K562 (cell line): ENCODE data around the gene ZNHIT1. TPM values are rescaled to one million over a fixed set of nuclear protein-coding genes. Genes with fewer than 3 reads are reported as not detected.

Experiments
- ATAC-seq: fragments of 200-7000 bp; cut with Tn5 transposase; 3 replicates; pipeline ENCODE4 v1.9.1; 2020; ENCODE audit warnings: moderate library complexity
- Bru-seq: library from RNA; stranded (reverse); fragments of 400-500 nt; gene quantifications from one replicate; lab custom pipeline; 2021; lab: Mats Ljungman, UMichigan
- BruChase-seq, 2 experiments: library from RNA; stranded (reverse); fragments of 400-500 nt; gene quantifications; one replicate each; lab custom pipeline; 2021; lab: Mats Ljungman, UMichigan
- BruUV-seq: library from RNA; stranded (reverse); fragments of 400-500 nt; replicated peaks from 2 replicates; lab custom pipeline; 2021; lab: Mats Ljungman, UMichigan
- CTCF ChIA-PET: fragments of 300-600 bp; formaldehyde crosslinking; extraction: SDS; loops from one replicate; lab custom pipeline; 2021; ENCODE audit warnings: low intra/inter-chr PET ratio; lab: Yijun Ruan, JAX
- POLR2A ChIA-PET: fragments of 300-600, 350-650 bp; sonication (Branson Sonifier 250); formaldehyde crosslinking; extraction: SDS; loops from one replicate; lab custom pipeline; 2021; ENCODE audit warnings: antibody characterized with exemption, inconsistent platforms; lab: Yijun Ruan, JAX
- DNase-seq, 4 experiments: peaks; one replicate each; pipeline versions ENCODE4 v3.0.0 to v3.0.0-alpha.2; 2011 to 2018; ENCODE audit warnings: low spot score in 3 of 4, mixed read lengths in 3 of 4; ENCODE audit errors: extremely low read depth in 1 of 4
- FAIRE-seq: peaks from 2 replicates; lab custom pipeline; 2011; peaks lifted over from hg19 to GRCh38; lab: Jason Lieb, UNC
- H2AFZ ChIP-seq: 2 replicates; pipeline ENCODE4 v1.6.0; 2011; ENCODE audit warnings: low read depth, low read length, control low read depth, inconsistent platforms
- H3K27ac ChIP-seq: fragments of 200-600 bp; 3 replicates; pipeline ENCODE4 v1.8.0; 2011; ENCODE audit warnings: low read depth, mild to moderate bottlenecking, control low read depth, inconsistent platforms, low read length, moderate library complexity, mixed read lengths; ENCODE audit errors: extremely low read depth
- H3K27me3 ChIP-seq, 2 experiments: fragments of 300-600 bp in 1 of 2; 2 replicates in 1 of 2; 3 replicates in 1 of 2; pipeline versions ENCODE4 v1.6.0 to v1.8.0; 2011; ENCODE audit warnings: inconsistent platforms in 2 of 2, low read length in 2 of 2, mild to moderate bottlenecking in 1 of 2, mixed read lengths in 1 of 2, moderate library complexity in 1 of 2; ENCODE audit not compliant: control insufficient read depth in 2 of 2, insufficient read depth in 2 of 2
- H3K36me3 ChIP-seq: fragments of 300-600 bp; 3 replicates; pipeline ENCODE4 v1.8.0; 2011; ENCODE audit warnings: mild to moderate bottlenecking, low read length, inconsistent platforms; ENCODE audit not compliant: control insufficient read depth, insufficient read depth
- H3K4me1 ChIP-seq, 2 experiments: fragments of 200-600 bp in 1 of 2; replicated peaks in 1 of 2; 2 replicates in 1 of 2; 3 replicates in 1 of 2; pipeline versions ENCODE4 v1.5.1 to v1.8.0; 2011; ENCODE audit warnings: inconsistent platforms in 2 of 2, low read length in 2 of 2, mild to moderate bottlenecking in 1 of 2, mixed read lengths in 1 of 2, moderate library complexity in 1 of 2; ENCODE audit not compliant: control insufficient read depth in 2 of 2, insufficient read depth in 2 of 2
- H3K4me2 ChIP-seq: 2 replicates; pipeline ENCODE4 v1.6.1; 2011; ENCODE audit warnings: low read length, control low read depth, inconsistent platforms, mixed read lengths; ENCODE audit not compliant: insufficient read depth
- H3K4me3 ChIP-seq: fragments of 200-600 bp; sonication (generic), shearing (Covaris generic); 2 replicates; pipeline ENCODE4 v1.5.1; 2016; ENCODE audit warnings: control low read depth, inconsistent platforms
- H3K79me2 ChIP-seq: fragments of 200-600 bp; 3 replicates; pipeline ENCODE4 v1.8.0; 2011; ENCODE audit warnings: low read length, inconsistent platforms; ENCODE audit not compliant: control insufficient read depth, insufficient read depth
- H3K9ac ChIP-seq, 2 experiments: 2 replicates each; pipeline versions ENCODE4 v1.6.0 to v1.6.1; 2011; ENCODE audit warnings: low read depth in 2 of 2, low read length in 2 of 2, control low read depth in 1 of 2, inconsistent platforms in 1 of 2, mild to moderate bottlenecking in 1 of 2, mixed read lengths in 1 of 2; ENCODE audit not compliant: insufficient read depth in 1 of 2
- H3K9me1 ChIP-seq: one replicate; pipeline ENCODE4 v1.6.0; 2011; ENCODE audit warnings: inconsistent platforms, mild to moderate bottlenecking, low read length, moderate library complexity; ENCODE audit not compliant: control insufficient read depth, insufficient read depth
- H3K9me3 ChIP-seq: replicated peaks from 2 replicates; pipeline ENCODE4 v1.5.1; 2011; ENCODE audit warnings: low read depth, low read length, inconsistent platforms; ENCODE audit not compliant: control insufficient read depth, insufficient read depth
- H4K20me1 ChIP-seq: replicated peaks from 2 replicates; pipeline ENCODE4 v1.6.1; 2011; ENCODE audit warnings: low read length, inconsistent platforms, mixed read lengths; ENCODE audit not compliant: control insufficient read depth, insufficient read depth
- TBP ChIP-seq: optimal IDR thresholded peaks from 2 replicates; pipeline ENCODE3; 2011; ENCODE audit warnings: low read depth, low read length, improper control_type of control experiment
- ZBTB11 ChIP-seq, 3 experiments: fragments of 200-800 bp in 1 of 3; fragments of 250-450 bp in 1 of 3; fragments of 450-650 bp in 1 of 3; sonication (Bioruptor Pico) in 1 of 3; sonication (Bioruptor generic) in 1 of 3; formaldehyde crosslinking in 1 of 3; IDR thresholded peaks; 2 replicates each; pipeline versions ENCODE4 v1.6.1 to v1.8.0; 2016 to 2022; ENCODE audit warnings: mild to moderate bottlenecking in 2 of 3, missing genetic modification characterization in 2 of 3, missing compliant biosample characterization in 1 of 3, moderate library complexity in 1 of 3
- WGBS: fragments of 100-300 bp; shearing (Covaris generic); methylation state at CpG from one replicate; pipeline ENCODE4 v1.1.6; 2016; ENCODE audit warnings: low coverage, mixed read lengths; ENCODE audit not compliant: insufficient coverage; ENCODE audit errors: missing lambda C conversion rate; 5-methylcytosine and 5-hydroxymethylcytosine counted together
- in situ Hi-C: fragments of 300-500 bp; cut with MboI; formaldehyde crosslinking; loops from 4 replicates; pipeline ENCODE4 v1.15.0; 2018; ENCODE audit warnings: inconsistent platforms, mixed read lengths
- intact Hi-C: fragments of 100-400 bp; cut with micrococcal nuclease; formaldehyde crosslinking; loops from 2 replicates; pipeline ENCODE4 v1.14.2; 2022
- long read RNA-seq, 3 experiments: library from polyadenylated mRNA in 2 of 3; library from RNA in 1 of 3; unstranded in 2 of 3; stranded (forward) in 1 of 3; transcript quantifications; one replicate each; pipeline ENCODE4 v2.0.0, GENCODE V29; 2019 to 2022
- polyA minus RNA-seq, 3 experiments: library from RNA; depleted of rRNA, polyadenylated mRNA; stranded (reverse); fragments of >200 nt; gene quantifications; 2 replicates each; pipeline ENCODE4 v1.2.3, GENCODE V29; 2011
- polyA plus RNA-seq, 8 experiments: library from polyadenylated mRNA; depleted of rRNA in 4 of 8; stranded (reverse) in 5 of 8; unstranded in 3 of 8; fragments of >200 nt; fragmentation: Nextera tagmentation in 2 of 8; fragmentation: Illumina TruSeq in 1 of 8; extraction: Ambion mirVana in 2 of 8; extraction: Trizol in 1 of 8; gene quantifications; 2 replicates each; pipeline versions ENCODE4 v1.2.1 to v1.2.3, GENCODE V29; 2011 to 2014; ENCODE audit warnings: inconsistent platforms in 1 of 8, missing spikeins in 1 of 8
- total RNA-seq, 7 experiments: library from RNA; depleted of rRNA in 6 of 7; stranded (reverse); fragments of >200 nt in 6 of 7; fragmentation: Illumina TruSeq in 2 of 7; extraction: Trizol in 2 of 7; gene quantifications; 2 replicates each; pipeline versions ENCODE4 v1.2.1 to v1.2.3, GENCODE V29; 2011 to 2021; ENCODE audit warnings: low replicate concordance in 1 of 7
- TF ChIP-seq, protein P1 (sequence below): sonication (generic); IDR thresholded peaks from 2 replicates; pipeline ENCODE4 v1.6.1; 2016
- TF ChIP-seq, protein P2 (sequence below): sonication (generic); formaldehyde crosslinking; IDR thresholded peaks from 2 replicates; pipeline ENCODE4 v1.8.0; 2023; ENCODE audit warnings: mild to moderate bottlenecking, missing genetic modification reagents

Gene ZNHIT1
- total RNA-seq (2011; cell fraction: chromatin; rRNA removed; ENCODE audit: low replicate concordance) = 16.5 and 25.6 TPM in 2 replicates
- total RNA-seq (2011; cell fraction: nucleolus; rRNA removed) = 34.2 and 38.5 TPM in 2 replicates
- total RNA-seq (2011; cell fraction: nucleoplasm; rRNA removed) = 26.8 and 34.7 TPM in 2 replicates
- 162 and 189 TPM in 2 replicates for total RNA-seq (2014; rRNA removed)
- total RNA-seq (2014; rRNA removed; fragmentation: Illumina TruSeq; extraction: Trizol) = 34.7 and 37.7 TPM in 2 replicates
- total RNA-seq (2015; rRNA removed; fragmentation: Illumina TruSeq; extraction: Trizol) = 67.7 and 70.1 TPM in 2 replicates
- total RNA-seq (2021) = 98.3 and 110 TPM in 2 replicates
- 29.6 and 38.3 TPM in 2 replicates for polyA plus RNA-seq (2011; rRNA removed)
- polyA plus RNA-seq (2011; cell fraction: cytosol; rRNA removed) = 45.0 and 97.8 TPM in 2 replicates
- polyA plus RNA-seq (2011; cell fraction: nucleus; rRNA removed) = 19.6 and 28.1 TPM in 2 replicates
- 75.8 and 83.5 TPM in 2 replicates for polyA plus RNA-seq (2012)
- 81.6 and 101 TPM in 2 replicates for polyA plus RNA-seq (2014; fragmentation: Illumina TruSeq; extraction: Trizol)
- polyA plus RNA-seq (2014; fragmentation: Nextera tagmentation; extraction: Ambion mirVana) = 10 to 100 TPM in 1 of 2 experiments, 1 to 10 TPM in 1; 6.4 to 24.5 TPM
- 132 and 140 TPM in 2 replicates for polyA plus RNA-seq (2014; rRNA removed)
- 9.5 and 13.2 TPM in 2 replicates for polyA minus RNA-seq (2011; rRNA and poly(A)+ RNA removed)
- polyA minus RNA-seq (2011; cell fraction: cytosol; rRNA and poly(A)+ RNA removed) = 31.9 and 36.0 TPM in 2 replicates
- 5.9 and 9.7 TPM in 2 replicates for polyA minus RNA-seq (2011; cell fraction: nucleus; rRNA and poly(A)+ RNA removed)
- Bru-seq, nascent RNA = percentile 83 among the genes with signal in this experiment
- percentile 86 among the genes with signal in this experiment for BruChase-seq, experiment 1, labeled RNA remaining after a 2-hour chase
- percentile 86 among the genes with signal in this experiment for BruChase-seq, experiment 2, labeled RNA remaining after a 6-hour chase
- long read RNA-seq, experiment 1, transcript ZNHIT1-201 (5 exons, 1,225 nt) = major isoform, 166 of 233 reads
- long read RNA-seq, experiment 1, transcript ZNHIT1-203 (4 exons, 2,898 nt) = minor isoform, 10 of 233 reads
- long read RNA-seq, experiment 1, partial matches to known transcripts = 44 of 233 reads
- long read RNA-seq, experiment 1, other reads (novel, unspliced or antisense) = 13 of 233 reads
- long read RNA-seq, experiment 2, transcript ZNHIT1-201 (5 exons, 1,225 nt) = major isoform, 107 of 167 reads
- long read RNA-seq, experiment 2, transcript ZNHIT1-203 (4 exons, 2,898 nt) = minor isoform, 45 of 167 reads
- long read RNA-seq, experiment 2, partial matches to known transcripts = 5 of 167 reads
- long read RNA-seq, experiment 2, other reads (novel, unspliced or antisense) = 10 of 167 reads
- long read RNA-seq, experiment 3, transcript ZNHIT1-201 (5 exons, 1,225 nt) = major isoform, 191 of 230 reads
- long read RNA-seq, experiment 3, transcript ZNHIT1-203 (4 exons, 2,898 nt) = minor isoform, 25 of 230 reads
- long read RNA-seq, experiment 3, partial matches to known transcripts = 3 of 230 reads
- long read RNA-seq, experiment 3, other reads (novel, unspliced or antisense) = 11 of 230 reads

DNA sequence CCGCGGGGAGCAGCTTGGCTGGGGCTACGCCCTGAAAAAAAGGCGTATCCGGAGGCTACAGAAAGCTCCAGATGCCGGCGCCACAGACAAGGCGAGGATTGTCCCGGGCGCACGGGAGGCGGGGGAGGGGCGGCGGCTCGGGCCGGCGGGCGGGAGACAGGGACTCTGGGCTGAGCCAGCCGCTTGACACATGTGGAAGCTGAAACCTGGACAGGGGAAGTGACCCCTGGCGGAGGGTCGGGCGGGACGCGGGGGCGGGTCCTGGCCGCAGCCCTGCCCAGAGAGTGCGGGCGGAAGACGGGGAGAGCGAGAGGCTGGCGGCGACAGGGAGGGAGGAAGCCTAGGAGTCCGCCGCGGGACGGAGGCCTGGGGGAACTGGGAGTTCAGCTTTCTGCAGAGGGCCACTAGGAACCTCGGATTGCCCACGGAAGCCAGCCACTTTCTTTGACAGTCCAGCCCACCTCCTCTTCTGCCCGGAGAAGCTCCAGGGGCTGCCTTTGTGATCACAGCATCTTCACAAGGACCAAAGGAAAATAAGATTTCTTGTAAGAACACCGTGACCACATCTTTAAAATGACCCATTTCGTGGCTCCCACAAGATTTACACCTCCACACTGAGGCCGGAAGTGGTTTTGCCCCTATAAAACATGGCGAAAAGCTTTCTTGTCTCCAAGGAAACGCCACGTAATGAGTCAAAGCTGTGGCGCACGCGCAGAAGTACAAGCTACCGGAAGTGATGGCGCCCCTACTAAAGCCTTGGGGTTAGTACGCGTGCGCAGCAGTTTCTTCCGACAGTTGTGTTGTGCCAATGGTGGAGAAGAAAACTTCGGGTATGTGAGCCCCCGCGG lies at the start of gene ZNHIT1, which contains the start of gene PLOD3:
Gene ZNHIT1, plus strand, starts transcription at position 778 of the 848 bp plus-strand sequence. Its CDS starts 31 bp downstream, at position 809.
Gene PLOD3, minus strand, starts transcription at position 194 of the 848 bp plus-strand sequence. CDS start 307 bp downstream, outside the sequence.
- in situ Hi-C loops = no loop called here
- ATAC-seq (peak; percentile 94), DNase-seq (peak; percentile 98 to 100 (median 99)), FAIRE-seq (peak; percentile 99)
- H2AFZ ChIP-seq = peak within 1 kb of the TSS; percentile 97
- ChIA-PET POLR2A (interaction anchor here (0.5 to 2.4 kb wide), 18 partner anchors 10 to 122 kb away, joined by 3 to 19 read pairs (median 4); partner anchors contain the start of gene CLDN15), CTCF (interaction anchor here (0.6 to 1.0 kb wide), 3 partner anchors 25 to 604 kb away, joined by 3 read pairs; no protein-coding TSS in a partner anchor)
- H3K27me3 ChIP-seq = no peaks in the 10 kb centered on the region
- H3K36me3 ChIP-seq = peaks cover 35% of the 10 kb centered on the region; the same call in 2 of the 3 replicates
- no peaks in the 10 kb centered on the region for H3K9me3 ChIP-seq
- peak within 1 kb of the TSS; percentile 88 to 92 for H3K9ac ChIP-seq
- H3K4me1 ChIP-seq = peaks cover 22 to 42% of the 10 kb centered on the region in 2 experiments
- H3K4me2 ChIP-seq = peak within 1 kb of the TSS; percentile 96
- intact Hi-C loops = loop anchor here (1.0 kb wide), 1 partner anchor 25 kb away; no protein-coding TSS in a partner anchor
- peaks cover 9% of the 10 kb centered on the region for H3K9me1 ChIP-seq
- H3K27ac ChIP-seq = peak within 1 kb of the TSS; percentile 95
- under 1% methylated on average over 34 of the region's 57 CpGs for WGBS
- H4K20me1 ChIP-seq = no peaks in the 10 kb centered on the region
- H3K4me3 ChIP-seq = peak within 1 kb of the TSS; percentile 67
- no TSS peak for BruUV-seq
- H3K79me2 ChIP-seq = peaks cover 46% of the 10 kb centered on the region
- TF ChIP-seq, protein P1, sequence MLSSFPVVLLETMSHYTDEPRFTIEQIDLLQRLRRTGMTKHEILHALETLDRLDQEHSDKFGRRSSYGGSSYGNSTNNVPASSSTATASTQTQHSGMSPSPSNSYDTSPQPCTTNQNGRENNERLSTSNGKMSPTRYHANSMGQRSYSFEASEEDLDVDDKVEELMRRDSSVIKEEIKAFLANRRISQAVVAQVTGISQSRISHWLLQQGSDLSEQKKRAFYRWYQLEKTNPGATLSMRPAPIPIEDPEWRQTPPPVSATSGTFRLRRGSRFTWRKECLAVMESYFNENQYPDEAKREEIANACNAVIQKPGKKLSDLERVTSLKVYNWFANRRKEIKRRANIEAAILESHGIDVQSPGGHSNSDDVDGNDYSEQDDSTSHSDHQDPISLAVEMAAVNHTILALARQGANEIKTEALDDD = no peak
- TF ChIP-seq ZBTB11 (CRISPR knock-in tag; IDR thresholded peaks at IDR 0.05) = peak in 1 of 3 experiments; percentile 90; a peak in 3 of 6 replicates
- peak; percentile 78 for TF ChIP-seq TBP
- TF ChIP-seq, protein P2, sequence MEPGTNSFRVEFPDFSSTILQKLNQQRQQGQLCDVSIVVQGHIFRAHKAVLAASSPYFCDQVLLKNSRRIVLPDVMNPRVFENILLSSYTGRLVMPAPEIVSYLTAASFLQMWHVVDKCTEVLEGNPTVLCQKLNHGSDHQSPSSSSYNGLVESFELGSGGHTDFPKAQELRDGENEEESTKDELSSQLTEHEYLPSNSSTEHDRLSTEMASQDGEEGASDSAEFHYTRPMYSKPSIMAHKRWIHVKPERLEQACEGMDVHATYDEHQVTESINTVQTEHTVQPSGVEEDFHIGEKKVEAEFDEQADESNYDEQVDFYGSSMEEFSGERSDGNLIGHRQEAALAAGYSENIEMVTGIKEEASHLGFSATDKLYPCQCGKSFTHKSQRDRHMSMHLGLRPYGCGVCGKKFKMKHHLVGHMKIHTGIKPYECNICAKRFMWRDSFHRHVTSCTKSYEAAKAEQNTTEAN (CRISPR knock-in tag) = no peak
